DOHH2 (cell line): ENCODE measurements around the gene ZNF37A.

ENCODE experiments used
- H3F3A ChIP-seq: fragments of 200-600 bp; sonication (generic), shearing (Covaris generic); 2 replicates; pipeline ENCODE4 v1.6.0; 2016; ENCODE audit warnings: antibody characterized with exemption, mild to moderate bottlenecking; ENCODE audit not compliant: control insufficient read depth, insufficient read depth
- H3K27ac ChIP-seq: fragments of 200-600 bp; sonication (generic); 2 replicates; pipeline ENCODE4 v1.5.1; 2014; ENCODE audit warnings: low read depth, mild to moderate bottlenecking, low read length, moderate library complexity
- H3K27me3 ChIP-seq: fragments of 200-600 bp; sonication (generic); 2 replicates; pipeline ENCODE4 v1.6.1; 2014; ENCODE audit warnings: mild to moderate bottlenecking, low read length, mixed read lengths; ENCODE audit not compliant: control insufficient read depth
- H3K36me3 ChIP-seq: fragments of 200-600 bp; sonication (generic); 2 replicates; pipeline ENCODE4 v1.6.1; 2014; ENCODE audit warnings: mild to moderate bottlenecking, low read length, moderate library complexity, mixed read lengths; ENCODE audit not compliant: control insufficient read depth
- H3K4me1 ChIP-seq: fragments of 200-600 bp; sonication (generic); 2 replicates; pipeline ENCODE4 v1.6.1; 2014; ENCODE audit warnings: mild to moderate bottlenecking, low read length, mixed read lengths; ENCODE audit not compliant: control insufficient read depth
- H3K4me2 ChIP-seq: fragments of 200-600 bp; sonication (generic); 2 replicates; pipeline ENCODE4 v1.6.0; 2014; ENCODE audit warnings: mild to moderate bottlenecking, low read length, moderate library complexity
- H3K4me3 ChIP-seq: fragments of 200-600 bp; sonication (generic); 2 replicates; pipeline ENCODE4 v1.5.1; 2014; ENCODE audit warnings: mild to moderate bottlenecking, low read length, mixed read lengths
- H3K79me2 ChIP-seq: fragments of 200-600 bp; sonication (generic); 2 replicates; pipeline ENCODE4 v1.6.1; 2014; ENCODE audit warnings: mild to moderate bottlenecking, low read length, mixed read lengths; ENCODE audit not compliant: control insufficient read depth
- H3K9me2 ChIP-seq: fragments of 200-600 bp; sonication (generic); replicated peaks from 2 replicates; pipeline ENCODE4 v1.6.1; 2014; ENCODE audit warnings: mild to moderate bottlenecking, low read length, mixed read lengths; ENCODE audit not compliant: control insufficient read depth
- H3K9me3 ChIP-seq: fragments of 200-600 bp; sonication (generic); 2 replicates; pipeline ENCODE4 v1.6.1; 2014; ENCODE audit warnings: antibody characterized with exemption, low read length, mixed read lengths; ENCODE audit not compliant: control insufficient read depth, insufficient read depth
- H4K20me1 ChIP-seq: fragments of 200-600 bp; sonication (generic); 2 replicates; pipeline ENCODE4 v1.6.0; 2014; ENCODE audit warnings: low read depth, mild to moderate bottlenecking, antibody characterized with exemption, low read length, moderate library complexity; ENCODE audit not compliant: control insufficient read depth, insufficient read depth
- EZH2phosphoT487 ChIP-seq: fragments of 200-600 bp; sonication (generic); IDR thresholded peaks from 2 replicates; pipeline ENCODE4 v1.6.1; 2017; ENCODE audit warnings: borderline replicate concordance, mild to moderate bottlenecking, antibody characterized with exemption, low read length, moderate library complexity, mixed read lengths
- TF ChIP-seq, protein P1 (sequence below): fragments of 200-600 bp; sonication (generic); IDR thresholded peaks from one replicate; pipeline ENCODE4 v1.5.1; 2014; ENCODE audit warnings: antibody characterized with exemption, mild to moderate bottlenecking, low read depth, low read length; ENCODE audit not compliant: poor library complexity, severe bottlenecking

The ZNF37A gene

GRCh38 chr10:38119038-38119437 lies 24.9 kb downstream of the ZNF37A start:
- Histone ChIP-seq H4K20me1 (no peaks in the 10 kb centered on the region), H3F3A (no peaks in the 10 kb centered on the region), H3K27me3 (no peaks in the 10 kb centered on the region), H3K4me1 (no peaks in the 10 kb centered on the region), H3K36me3 (peaks cover 49% of the 10 kb centered on the region), H3K4me2 (no peak overlapping the region), H3K9me3 (peaks cover 52% of the 10 kb centered on the region), H3K27ac (no peak overlapping the region), H3K9me2 (no peaks in the 10 kb centered on the region), H3K4me3 (no peak overlapping the region), H3K79me2 (no peaks in the 10 kb centered on the region)
- TF ChIP-seq, protein P1, sequence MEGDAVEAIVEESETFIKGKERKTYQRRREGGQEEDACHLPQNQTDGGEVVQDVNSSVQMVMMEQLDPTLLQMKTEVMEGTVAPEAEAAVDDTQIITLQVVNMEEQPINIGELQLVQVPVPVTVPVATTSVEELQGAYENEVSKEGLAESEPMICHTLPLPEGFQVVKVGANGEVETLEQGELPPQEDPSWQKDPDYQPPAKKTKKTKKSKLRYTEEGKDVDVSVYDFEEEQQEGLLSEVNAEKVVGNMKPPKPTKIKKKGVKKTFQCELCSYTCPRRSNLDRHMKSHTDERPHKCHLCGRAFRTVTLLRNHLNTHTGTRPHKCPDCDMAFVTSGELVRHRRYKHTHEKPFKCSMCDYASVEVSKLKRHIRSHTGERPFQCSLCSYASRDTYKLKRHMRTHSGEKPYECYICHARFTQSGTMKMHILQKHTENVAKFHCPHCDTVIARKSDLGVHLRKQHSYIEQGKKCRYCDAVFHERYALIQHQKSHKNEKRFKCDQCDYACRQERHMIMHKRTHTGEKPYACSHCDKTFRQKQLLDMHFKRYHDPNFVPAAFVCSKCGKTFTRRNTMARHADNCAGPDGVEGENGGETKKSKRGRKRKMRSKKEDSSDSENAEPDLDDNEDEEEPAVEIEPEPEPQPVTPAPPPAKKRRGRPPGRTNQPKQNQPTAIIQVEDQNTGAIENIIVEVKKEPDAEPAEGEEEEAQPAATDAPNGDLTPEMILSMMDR, result no peak
- TF ChIP-seq EZH2phosphoT487, result no peak

DNA sequence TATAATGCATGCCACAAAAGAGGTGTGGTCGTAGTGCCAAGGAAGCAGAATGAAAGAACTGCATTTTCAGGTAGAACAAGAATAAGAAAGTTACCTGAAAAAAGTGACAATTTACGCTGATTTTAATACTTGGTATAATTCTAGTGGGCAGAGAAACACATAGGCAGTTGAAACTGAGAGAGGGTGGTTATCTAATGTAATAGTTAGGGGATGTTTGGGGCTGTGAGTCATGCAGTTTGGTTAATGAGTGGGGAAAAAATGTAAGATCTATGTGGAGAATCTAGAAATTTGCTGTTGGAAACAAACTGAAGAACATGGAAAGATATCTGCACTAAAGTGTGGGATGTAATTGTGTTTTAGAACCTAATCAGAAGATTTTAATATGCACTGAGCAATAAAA lies 33.7 kb downstream of the ZNF37A start:
- Histone ChIP-seq H3K4me1 (no peaks in the 10 kb centered on the region), H4K20me1 (no peaks in the 10 kb centered on the region), H3K9me3 (no peaks in the 10 kb centered on the region; the same call in 1 of the 2 replicates), H3K79me2 (no peaks in the 10 kb centered on the region), H3K27ac (no peak overlapping the region), H3K4me2 (no peak overlapping the region), H3K36me3 (no peaks in the 10 kb centered on the region), H3K9me2 (no peaks in the 10 kb centered on the region), H3K4me3 (no peak overlapping the region), H3K27me3 (no peaks in the 10 kb centered on the region), H3F3A (no peaks in the 10 kb centered on the region)
- TF ChIP-seq EZH2phosphoT487, result no peak
- TF ChIP-seq, protein P1, result no peak

- no peak for TF ChIP-seq EZH2phosphoT487
- TF ChIP-seq, protein P1, result no peak
- Histone ChIP-seq H3K27ac (no peak overlapping the region), H3F3A (no peaks in the 10 kb centered on the region), H3K27me3 (no peaks in the 10 kb centered on the region), H4K20me1 (no peaks in the 10 kb centered on the region), H3K4me2 (no peak overlapping the region), H3K9me3 (no peaks in the 10 kb centered on the region), H3K9me2 (no peaks in the 10 kb centered on the region), H3K36me3 (no peaks in the 10 kb centered on the region), H3K79me2 (no peaks in the 10 kb centered on the region), H3K4me3 (no peak overlapping the region), H3K4me1 (no peaks in the 10 kb centered on the region)
Observed at GRCh38 chr10:38143587-38143986, 49.5 kb downstream of the ZNF37A start.
